Tibial nerve (tissue), 4 donors: ENCODE results near the gene KATNAL2.

Experiments
- EP300 ChIP-seq, 2 donors: sonication (generic); formaldehyde crosslinking; IDR thresholded peaks; one replicate each; pipeline ENCODE4 v1.6.1; 2017; ENCODE audit warnings: antibody characterized with exemption in 2 of 2, mild to moderate bottlenecking in 1 of 2
- POLR2A ChIP-seq, 2 donors: fragments of 450-650 bp; IDR thresholded peaks; one replicate each; pipeline ENCODE4 v1.6.1; 2017; ENCODE audit warnings: antibody characterized with exemption in 2 of 2, mild to moderate bottlenecking in 2 of 2, moderate library complexity in 2 of 2
- TF ChIP-seq, protein P1 (sequence below), 5 experiments: fragments of 200-600 bp in 3 of 5; fragments of 450-650 bp in 2 of 5; sonication (generic) in 3 of 5; IDR thresholded peaks; one replicate each; pipeline ENCODE4 v1.5.1; 2016 to 2019; ENCODE audit warnings: antibody characterized with exemption in 5 of 5, mild to moderate bottlenecking in 3 of 5, moderate library complexity in 2 of 5

DNA sequence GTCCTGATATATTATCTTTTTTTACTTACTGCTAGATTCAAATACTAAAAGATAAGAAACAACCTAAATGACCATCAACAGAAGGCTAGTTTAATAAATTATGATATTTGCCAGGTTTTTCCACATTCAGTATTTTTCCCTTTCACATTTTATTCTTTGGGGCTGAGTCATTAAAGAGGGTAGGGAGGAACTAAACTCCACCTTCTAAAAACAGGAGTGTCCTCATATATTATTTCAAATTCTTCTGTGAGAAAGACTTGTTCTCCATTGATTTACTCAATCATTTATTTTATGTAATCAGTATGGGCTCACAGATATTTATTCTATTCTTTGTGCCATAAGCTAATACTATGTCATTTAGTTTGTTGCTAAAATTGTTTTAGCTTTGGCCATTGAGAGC is 223.9 kb downstream of the KATNAL2 start:
- TF ChIP-seq, protein P1, sequence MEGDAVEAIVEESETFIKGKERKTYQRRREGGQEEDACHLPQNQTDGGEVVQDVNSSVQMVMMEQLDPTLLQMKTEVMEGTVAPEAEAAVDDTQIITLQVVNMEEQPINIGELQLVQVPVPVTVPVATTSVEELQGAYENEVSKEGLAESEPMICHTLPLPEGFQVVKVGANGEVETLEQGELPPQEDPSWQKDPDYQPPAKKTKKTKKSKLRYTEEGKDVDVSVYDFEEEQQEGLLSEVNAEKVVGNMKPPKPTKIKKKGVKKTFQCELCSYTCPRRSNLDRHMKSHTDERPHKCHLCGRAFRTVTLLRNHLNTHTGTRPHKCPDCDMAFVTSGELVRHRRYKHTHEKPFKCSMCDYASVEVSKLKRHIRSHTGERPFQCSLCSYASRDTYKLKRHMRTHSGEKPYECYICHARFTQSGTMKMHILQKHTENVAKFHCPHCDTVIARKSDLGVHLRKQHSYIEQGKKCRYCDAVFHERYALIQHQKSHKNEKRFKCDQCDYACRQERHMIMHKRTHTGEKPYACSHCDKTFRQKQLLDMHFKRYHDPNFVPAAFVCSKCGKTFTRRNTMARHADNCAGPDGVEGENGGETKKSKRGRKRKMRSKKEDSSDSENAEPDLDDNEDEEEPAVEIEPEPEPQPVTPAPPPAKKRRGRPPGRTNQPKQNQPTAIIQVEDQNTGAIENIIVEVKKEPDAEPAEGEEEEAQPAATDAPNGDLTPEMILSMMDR (IDR thresholded peaks at IDR 0.05) = no peak
- TF ChIP-seq POLR2A (IDR thresholded peaks at IDR 0.05) = no peak
- no peak for TF ChIP-seq EP300 (IDR thresholded peaks at IDR 0.05)
